Sigmoid colon (tissue), 3 donors: ENCODE data around the gene CAP2.

ENCODE experiments used
- POLR2A ChIP-seq, 2 donors: fragments of 450-650 bp; IDR thresholded peaks; one replicate each; pipeline ENCODE4 v1.6.1; 2016; ENCODE audit warnings: antibody characterized with exemption in 2 of 2, mild to moderate bottlenecking in 2 of 2, moderate library complexity in 2 of 2
- TF ChIP-seq, protein P1 (sequence below), 4 experiments: fragments of 450-650 bp in 3 of 4; fragments of 200-600 bp in 1 of 4; IDR thresholded peaks; one replicate each; pipeline ENCODE4 v1.5.1; 2016 to 2019; ENCODE audit warnings: antibody characterized with exemption in 4 of 4, mild to moderate bottlenecking in 3 of 4, moderate library complexity in 2 of 4

DNA sequence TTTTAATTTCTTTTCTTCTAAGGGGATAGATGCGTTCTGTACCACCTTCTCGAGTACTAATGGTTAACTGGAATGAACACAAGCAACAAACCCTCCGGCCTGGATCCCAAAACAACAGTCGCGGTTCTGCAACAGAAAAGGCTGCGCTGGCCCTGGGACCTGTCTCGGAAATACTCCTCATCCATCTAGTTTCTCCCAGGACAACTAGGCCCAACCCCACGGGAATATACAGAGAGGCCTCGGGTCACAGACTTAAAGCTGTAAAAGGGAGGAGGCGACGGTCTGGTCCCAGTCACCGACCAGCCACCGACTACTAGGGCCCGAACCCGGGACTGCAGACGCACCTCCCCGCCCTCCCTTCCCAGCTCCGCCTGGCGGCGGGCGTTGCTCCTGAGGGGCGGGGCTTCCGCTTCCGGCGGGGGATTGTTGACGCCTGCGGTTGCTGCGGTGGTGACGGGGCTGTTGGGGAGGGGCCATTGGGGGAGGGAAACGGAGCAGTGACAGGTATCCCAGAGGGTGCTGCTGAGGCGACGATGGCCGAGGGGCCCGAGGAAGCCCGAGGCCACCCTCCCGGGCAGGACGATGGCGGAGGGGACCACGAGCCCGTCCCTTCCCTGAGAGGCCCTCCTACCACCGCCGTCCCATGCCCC lies 206.6 kb downstream of the CAP2 start, which contains the start of gene FAM8A1:
- TF ChIP-seq, protein P1, sequence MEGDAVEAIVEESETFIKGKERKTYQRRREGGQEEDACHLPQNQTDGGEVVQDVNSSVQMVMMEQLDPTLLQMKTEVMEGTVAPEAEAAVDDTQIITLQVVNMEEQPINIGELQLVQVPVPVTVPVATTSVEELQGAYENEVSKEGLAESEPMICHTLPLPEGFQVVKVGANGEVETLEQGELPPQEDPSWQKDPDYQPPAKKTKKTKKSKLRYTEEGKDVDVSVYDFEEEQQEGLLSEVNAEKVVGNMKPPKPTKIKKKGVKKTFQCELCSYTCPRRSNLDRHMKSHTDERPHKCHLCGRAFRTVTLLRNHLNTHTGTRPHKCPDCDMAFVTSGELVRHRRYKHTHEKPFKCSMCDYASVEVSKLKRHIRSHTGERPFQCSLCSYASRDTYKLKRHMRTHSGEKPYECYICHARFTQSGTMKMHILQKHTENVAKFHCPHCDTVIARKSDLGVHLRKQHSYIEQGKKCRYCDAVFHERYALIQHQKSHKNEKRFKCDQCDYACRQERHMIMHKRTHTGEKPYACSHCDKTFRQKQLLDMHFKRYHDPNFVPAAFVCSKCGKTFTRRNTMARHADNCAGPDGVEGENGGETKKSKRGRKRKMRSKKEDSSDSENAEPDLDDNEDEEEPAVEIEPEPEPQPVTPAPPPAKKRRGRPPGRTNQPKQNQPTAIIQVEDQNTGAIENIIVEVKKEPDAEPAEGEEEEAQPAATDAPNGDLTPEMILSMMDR (IDR thresholded peaks at IDR 0.05), result peak; percentile 70 to 87 (median 78)
- peak; percentile 62 to 82 for TF ChIP-seq POLR2A (IDR thresholded peaks at IDR 0.05)
